Measurements from ENCODE around the gene TIGD6. TPM values are rescaled to one million over a fixed set of nuclear protein-coding genes. Genes with fewer than 3 reads are reported as not detected.
"Not testable (repeated sequence)": the region's sequence is repeated elsewhere in the genome, so short reads cannot be mapped to it uniquely, and the experiment has no call there.

Gene TIGD6
- total RNA-seq, 1 donor from 2014 or later, result 6.7 TPM

DNA sequence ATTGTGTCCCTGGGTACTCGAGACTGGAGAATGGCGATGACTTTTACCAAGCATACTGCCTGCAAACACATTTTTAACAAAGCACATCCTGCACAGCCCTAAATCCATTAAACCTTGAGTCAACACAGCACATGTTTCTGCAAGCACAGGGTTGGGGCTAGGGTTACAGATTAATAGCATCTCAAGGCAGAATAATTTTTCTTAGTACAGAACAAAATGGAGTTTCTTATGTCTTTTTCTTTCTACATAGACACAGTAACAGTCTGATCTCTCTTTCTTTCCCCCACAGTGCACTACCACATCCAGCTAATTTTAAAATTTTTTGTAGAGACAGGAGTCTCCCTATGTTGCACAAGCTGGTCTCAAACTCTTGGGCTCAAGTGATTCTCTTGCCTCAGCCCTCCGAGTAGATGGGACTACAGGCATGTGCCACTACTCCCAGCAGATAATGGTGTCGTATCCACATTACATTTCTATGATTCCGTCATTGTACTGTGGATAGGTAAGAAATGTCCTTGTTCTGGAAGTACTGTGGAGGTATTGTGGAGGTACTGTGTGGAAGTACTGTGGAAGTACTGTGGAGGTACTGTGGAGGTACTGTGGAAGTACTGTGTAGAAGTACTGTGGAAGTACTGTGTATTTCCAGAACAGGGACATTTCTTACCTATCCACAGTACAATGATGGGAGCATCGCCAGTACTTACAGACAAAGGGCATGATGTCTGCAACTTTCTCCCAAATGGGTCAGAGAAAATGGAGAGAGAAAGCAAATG lies 57.1 kb downstream of the TIGD6 start:
- not testable (repeated sequence) for DNase-seq (ENCODE audit: low read depth)

Other genes with a start within 250 kb of the TIGD6 start
- 0.35 and 0.47 TPM in 2 replicates for gene PDE6A, start 55.9 kb downstream of the TIGD6 start, total RNA-seq
- 14.2 and 16.9 TPM in 2 replicates for gene SLC26A2, start 39.9 kb downstream of the TIGD6 start, total RNA-seq
- 43.3 and 48.1 TPM in 2 replicates for gene HMGXB3, start 85 bp upstream of the TIGD6 start, total RNA-seq
- not detected in 2 replicates for gene CSF1R, start 85.9 kb upstream of the TIGD6 start, total RNA-seq
- 26.1 and 34.0 TPM in 2 replicates for gene PDGFRB, start 155.2 kb upstream of the TIGD6 start, total RNA-seq
- gene CDX1, start 166.1 kb upstream of the TIGD6 start, total RNA-seq, result 0.36 TPM in 1 of 2 replicates, not detected in the other
- gene SLC6A7, start 189.4 kb upstream of the TIGD6 start, total RNA-seq, result 0.10 TPM in 1 of 2 replicates, not detected in the other

All from myocyte (in vitro differentiated cells).